ENCODE results near the gene GXYLT2.

DNA sequence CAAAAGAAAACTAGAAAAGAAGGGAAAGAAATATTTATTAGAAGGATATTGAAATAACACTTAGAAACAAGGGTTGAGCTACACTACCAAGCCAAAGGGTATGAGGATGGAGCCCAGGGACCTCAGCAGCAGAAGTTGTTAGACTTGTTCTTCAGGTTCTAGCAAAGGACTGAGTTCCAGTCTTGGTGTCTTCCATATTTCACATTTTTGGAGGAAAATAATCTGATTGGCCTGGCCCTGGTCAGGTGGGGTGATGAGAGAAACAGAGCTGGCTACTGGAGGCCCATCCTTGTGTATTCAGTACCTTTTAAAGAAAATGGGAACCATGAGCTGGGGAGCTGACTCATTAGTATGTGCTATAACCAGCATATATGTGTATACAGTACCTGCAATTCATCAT is 137.0 kb downstream of the GXYLT2 start:
- TF ChIP-seq, protein P1, sequence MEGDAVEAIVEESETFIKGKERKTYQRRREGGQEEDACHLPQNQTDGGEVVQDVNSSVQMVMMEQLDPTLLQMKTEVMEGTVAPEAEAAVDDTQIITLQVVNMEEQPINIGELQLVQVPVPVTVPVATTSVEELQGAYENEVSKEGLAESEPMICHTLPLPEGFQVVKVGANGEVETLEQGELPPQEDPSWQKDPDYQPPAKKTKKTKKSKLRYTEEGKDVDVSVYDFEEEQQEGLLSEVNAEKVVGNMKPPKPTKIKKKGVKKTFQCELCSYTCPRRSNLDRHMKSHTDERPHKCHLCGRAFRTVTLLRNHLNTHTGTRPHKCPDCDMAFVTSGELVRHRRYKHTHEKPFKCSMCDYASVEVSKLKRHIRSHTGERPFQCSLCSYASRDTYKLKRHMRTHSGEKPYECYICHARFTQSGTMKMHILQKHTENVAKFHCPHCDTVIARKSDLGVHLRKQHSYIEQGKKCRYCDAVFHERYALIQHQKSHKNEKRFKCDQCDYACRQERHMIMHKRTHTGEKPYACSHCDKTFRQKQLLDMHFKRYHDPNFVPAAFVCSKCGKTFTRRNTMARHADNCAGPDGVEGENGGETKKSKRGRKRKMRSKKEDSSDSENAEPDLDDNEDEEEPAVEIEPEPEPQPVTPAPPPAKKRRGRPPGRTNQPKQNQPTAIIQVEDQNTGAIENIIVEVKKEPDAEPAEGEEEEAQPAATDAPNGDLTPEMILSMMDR (IDR thresholded peaks at IDR 0.05): no peak
- no peak for TF ChIP-seq POLR2A (IDR thresholded peaks at IDR 0.05; ENCODE audit: low read depth)
